H9 (cell line): ENCODE data around the gene ZNF567. TPM values are rescaled to one million over a fixed set of nuclear protein-coding genes. Genes with fewer than 3 reads are reported as not detected.

Source experiments
- DNase-seq: peaks from one replicate; pipeline ENCODE4 v3.0.0-alpha.2; 2017
- H2AFZ ChIP-seq: one replicate; pipeline ENCODE4 v1.6.1; 2013; ENCODE audit warnings: mild to moderate bottlenecking, low read length, control low read depth, moderate library complexity
- H2AK5ac ChIP-seq: 2 replicates; pipeline ENCODE4 v1.6.1; 2013; ENCODE audit warnings: low read length, control low read depth, mixed read lengths; ENCODE audit not compliant: insufficient read length
- H2BK120ac ChIP-seq: one replicate; pipeline ENCODE4 v1.6.1; 2013; ENCODE audit warnings: low read depth, mild to moderate bottlenecking, low read length, control low read depth, inconsistent platforms; ENCODE audit not compliant: poor library complexity, severe bottlenecking
- H2BK12ac ChIP-seq: 2 replicates; pipeline ENCODE4 v1.6.1; 2013; ENCODE audit warnings: low read length, control low read depth, mixed read lengths, low read depth; ENCODE audit not compliant: insufficient read length
- H2BK15ac ChIP-seq: 2 replicates; pipeline ENCODE4 v1.6.1; 2013; ENCODE audit warnings: low read depth, low read length, control low read depth
- H2BK20ac ChIP-seq: one replicate; pipeline ENCODE4 v1.6.1; 2013; ENCODE audit warnings: low read depth, mild to moderate bottlenecking, low read length, control low read depth, inconsistent platforms; ENCODE audit not compliant: poor library complexity, severe bottlenecking
- H2BK5ac ChIP-seq: 2 replicates; pipeline ENCODE4 v1.6.1; 2013; ENCODE audit warnings: low read length, control low read depth, mixed read lengths; ENCODE audit not compliant: insufficient read length
- H3K14ac ChIP-seq: 2 replicates; pipeline ENCODE4 v1.6.1; 2013; ENCODE audit warnings: low read length, control low read depth; ENCODE audit not compliant: insufficient read depth
- H3K18ac ChIP-seq: 2 replicates; pipeline ENCODE4 v1.6.1; 2013; ENCODE audit warnings: low read depth, mild to moderate bottlenecking, mixed read lengths, low read length, control low read depth; ENCODE audit not compliant: insufficient read length
- H3K23ac ChIP-seq: 2 replicates; pipeline ENCODE4 v1.6.1; 2013; ENCODE audit warnings: low read length, control low read depth, mixed read lengths, low read depth; ENCODE audit not compliant: insufficient read length
- H3K23me2 ChIP-seq: 2 replicates; pipeline ENCODE4 v1.6.1; 2013; ENCODE audit warnings: low read depth, mild to moderate bottlenecking, mixed read lengths, low read length, control low read depth; ENCODE audit not compliant: insufficient read length, poor library complexity, severe bottlenecking
- H3K27ac ChIP-seq: 2 replicates; pipeline ENCODE4 v1.5.1; 2013; ENCODE audit warnings: low read length, control low read depth, mixed read lengths, low read depth; ENCODE audit not compliant: insufficient read length
- H3K27me3 ChIP-seq: 2 replicates; pipeline ENCODE4 v1.6.1; 2013; ENCODE audit warnings: low read length, control low read depth, inconsistent platforms; ENCODE audit not compliant: insufficient read depth
- H3K4ac ChIP-seq: 2 replicates; pipeline ENCODE4 v1.6.1; 2013; ENCODE audit warnings: low read depth, mild to moderate bottlenecking, control low read depth, inconsistent platforms, low read length, moderate library complexity
- H3K4me1 ChIP-seq: 2 replicates; pipeline ENCODE4 v1.6.1; 2013; ENCODE audit warnings: low read length, control low read depth, inconsistent platforms; ENCODE audit not compliant: insufficient read depth
- H3K4me2 ChIP-seq: 2 replicates; pipeline ENCODE4 v1.6.1; 2013; ENCODE audit warnings: low read length, control low read depth, mixed read lengths; ENCODE audit not compliant: insufficient read length, insufficient read depth
- H3K56ac ChIP-seq: 2 replicates; pipeline ENCODE4 v1.6.1; 2013; ENCODE audit warnings: low read depth, mild to moderate bottlenecking, mixed read lengths, low read length, control low read depth; ENCODE audit not compliant: insufficient read length
- H3K79me1 ChIP-seq: 2 replicates; pipeline ENCODE4 v1.6.1; 2013; ENCODE audit warnings: low read depth, mild to moderate bottlenecking, moderate library complexity, low read length, control low read depth, inconsistent platforms; ENCODE audit not compliant: insufficient read depth, poor library complexity, severe bottlenecking
- H3K79me2 ChIP-seq: 2 replicates; pipeline ENCODE4 v1.6.1; 2013; ENCODE audit warnings: low read length, control low read depth, inconsistent platforms; ENCODE audit not compliant: insufficient read depth
- H3K9ac ChIP-seq: 2 replicates; pipeline ENCODE4 v1.6.1; 2013; ENCODE audit warnings: low read length, control low read depth, mixed read lengths; ENCODE audit not compliant: insufficient read length; ENCODE audit errors: extremely low read depth
- H3K9me3 ChIP-seq: one replicate; pipeline ENCODE4 v1.6.1; 2013; ENCODE audit warnings: low read depth, low read length, inconsistent platforms; ENCODE audit not compliant: control insufficient read depth
- H3T11ph ChIP-seq: one replicate; pipeline ENCODE4 v1.6.1; 2013; ENCODE audit warnings: mild to moderate bottlenecking, low read length, control low read depth, inconsistent platforms
- H4K20me1 ChIP-seq: one replicate; pipeline ENCODE4 v1.6.1; 2013; ENCODE audit not compliant: control insufficient read depth, insufficient read length, insufficient read depth
- H4K5ac ChIP-seq: 2 replicates; pipeline ENCODE4 v1.6.1; 2013; ENCODE audit warnings: low read depth, mild to moderate bottlenecking, mixed read lengths, low read length, control low read depth; ENCODE audit not compliant: insufficient read length
- H4K8ac ChIP-seq: replicated peaks from 2 replicates; pipeline ENCODE4 v1.6.1; 2013; ENCODE audit warnings: low read length, control low read depth, mixed read lengths, low read depth; ENCODE audit not compliant: insufficient read length
- H4K91ac ChIP-seq: 2 replicates; pipeline ENCODE4 v1.6.1; 2013; ENCODE audit warnings: low read depth, mild to moderate bottlenecking, moderate library complexity, mixed read lengths, low read length, control low read depth; ENCODE audit not compliant: insufficient read length
- H3K27ac Mint-ChIP-seq, 3 experiments: 2 replicates in 2 of 3; 3 replicates in 1 of 3; pipeline ENCODE4 v1.8.0; 2020 to 2021; ENCODE audit warnings: mixed read lengths in 3 of 3, mild to moderate bottlenecking in 1 of 3, moderate library complexity in 1 of 3
- H3K27me3 Mint-ChIP-seq: 2 replicates; pipeline ENCODE4 v1.8.0; 2021; ENCODE audit warnings: low read depth, mild to moderate bottlenecking, moderate library complexity, mixed read lengths
- H3K36me3 Mint-ChIP-seq, 3 experiments: 2 replicates in 2 of 3; 3 replicates in 1 of 3; pipeline ENCODE4 v1.8.0; 2020 to 2021; ENCODE audit warnings: low read depth in 3 of 3, mixed read lengths in 3 of 3; ENCODE audit not compliant: insufficient read depth in 1 of 3
- H3K4me1 Mint-ChIP-seq, 2 experiments: 2 replicates each; pipeline ENCODE4 v1.8.0; 2020; ENCODE audit warnings: mixed read lengths in 2 of 2
- H3K4me3 Mint-ChIP-seq, 2 experiments: 2 replicates in 1 of 2; 3 replicates in 1 of 2; pipeline ENCODE4 v1.8.0; 2020 to 2021; ENCODE audit warnings: mild to moderate bottlenecking in 2 of 2, mixed read lengths in 2 of 2, moderate library complexity in 1 of 2
- H3K9me3 Mint-ChIP-seq, 2 experiments: 2 replicates in 1 of 2; 3 replicates in 1 of 2; pipeline ENCODE4 v1.8.0; 2020; ENCODE audit warnings: mild to moderate bottlenecking in 2 of 2, mixed read lengths in 2 of 2, moderate library complexity in 1 of 2
- WGBS: extraction: QIAGEN DNeasy Blood & Tissue Kit; methylation state at CpG from one replicate; pipeline ENCODE4 v1.1.7; 2013; ENCODE audit warnings: missing lambda C conversion rate, low lambda C conversion rate, mixed read lengths; ENCODE audit not compliant: insufficient read length; ENCODE audit errors: extremely low coverage; 5-methylcytosine and 5-hydroxymethylcytosine counted together
- long read RNA-seq: library from polyadenylated mRNA; unstranded; transcript quantifications from one replicate; pipeline ENCODE4 v2.0.0, GENCODE V29; 2020
- total RNA-seq: library from RNA; stranded (reverse); gene quantifications from 2 replicates; pipeline ENCODE4 v1.2.1, GENCODE V29; 2021
- TF ChIP-seq, protein P1 (sequence below): fragments of 200-600 bp; sonication (generic); conservative IDR thresholded peaks from 3 replicates; pipeline ENCODE4 v1.8.0; 2021; ENCODE audit warnings: antibody characterized with exemption, mild to moderate bottlenecking

The ZNF567 gene
- total RNA-seq, result 15.9 and 16.1 TPM in 2 replicates
- long read RNA-seq, transcript ZNF567-201 (4 exons, 2,691 nt), result major isoform, 5 of 57 reads
- long read RNA-seq, partial matches to known transcripts, result 8 of 57 reads
- long read RNA-seq, other reads (novel, unspliced or antisense), result 44 of 57 reads

DNA sequence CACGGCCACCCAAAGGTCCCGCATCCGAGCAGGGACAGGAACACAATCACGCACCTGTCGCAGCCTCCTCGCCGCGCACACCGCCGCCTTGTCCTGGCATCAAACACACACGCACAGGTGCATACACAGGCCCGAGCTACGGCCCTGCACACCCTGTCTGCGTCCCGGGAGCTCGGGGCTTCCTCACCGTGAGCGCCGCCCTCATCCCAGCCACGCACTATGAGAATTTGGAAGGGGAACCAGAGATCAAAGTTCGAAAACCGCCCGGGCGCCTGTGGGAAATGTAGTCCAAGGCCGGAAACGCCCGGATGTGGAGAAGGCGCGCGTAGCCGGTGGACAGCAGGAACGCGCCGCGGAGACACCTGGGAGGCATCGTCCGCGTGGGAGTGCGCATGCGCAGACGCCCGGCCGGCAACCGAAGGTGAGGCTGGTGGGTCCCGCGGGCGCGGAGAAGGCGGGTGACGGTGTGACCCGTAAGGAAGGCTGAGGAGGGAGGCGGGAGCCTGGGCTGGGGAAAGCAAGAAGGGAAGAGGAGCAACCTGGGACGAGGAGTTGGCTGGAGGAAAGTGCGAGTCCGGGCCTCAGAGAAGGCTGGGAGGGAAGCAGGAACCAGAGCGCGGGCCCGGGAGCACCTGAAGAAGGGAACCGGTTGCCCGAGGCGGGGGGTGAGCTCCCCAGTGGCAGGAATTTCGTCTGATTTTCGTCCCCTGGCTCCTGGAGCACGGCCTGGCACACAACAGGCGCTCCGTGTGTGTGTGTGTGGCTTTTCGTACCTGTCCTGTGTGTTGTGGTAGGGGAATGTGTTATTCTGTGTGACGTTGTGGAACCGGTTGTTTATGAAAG is at the start of gene ZNF567:
Gene ZNF567 (plus strand): TSS at position 399 of the 843 bp plus-strand sequence. CDS start 7,256 bp downstream, outside the sequence.
- Histone ChIP-seq H3K23me2 (peaks cover 11% of the 10 kb centered on the region), H3K4me2 (peak within 1 kb of the TSS; percentile 76), H3K14ac (peak within 1 kb of the TSS; percentile 87; the same call in 1 of the 2 replicates), H3K79me2 (peaks cover 7% of the 10 kb centered on the region), H3K79me1 (peaks cover 3% of the 10 kb centered on the region), H2BK5ac (no peak within 1 kb of the TSS), H4K20me1 (no peaks in the 10 kb centered on the region), H3K27me3 (no peaks in the 10 kb centered on the region), H2BK12ac (no peak within 1 kb of the TSS), H3K18ac (peak within 1 kb of the TSS; percentile 21), H3K27ac (no peak within 1 kb of the TSS), H2BK15ac (no peak within 1 kb of the TSS), H3K56ac (no peak within 1 kb of the TSS), H2AFZ (no peak within 1 kb of the TSS), H3K4ac (no peak within 1 kb of the TSS), H4K91ac (no peak within 1 kb of the TSS), H2AK5ac (no peak within 1 kb of the TSS), H3K9ac (peak within 1 kb of the TSS; percentile 77), H3T11ph (no peak within 1 kb of the TSS), H4K8ac (no peak within 1 kb of the TSS), H3K9me3 (no peaks in the 10 kb centered on the region), H4K5ac (no peak within 1 kb of the TSS), H3K23ac (no peak within 1 kb of the TSS), H2BK20ac (no peak within 1 kb of the TSS), H3K4me1 (no peaks in the 10 kb centered on the region), H2BK120ac (no peak within 1 kb of the TSS)
- WGBS, result no CpG with 5 or more reads among the region's 69 CpGs
- Mint-ChIP-seq H3K9me3 (peaks cover 15 to 48% of the 10 kb centered on the region in 2 experiments), H3K4me1 (peaks cover 12 to 15% of the 10 kb centered on the region in 2 experiments), H3K4me3 (peak within 1 kb of the TSS; percentile 99), H3K27ac (peak within 1 kb of the TSS; percentile 97 to 99 (median 99)), H3K36me3 (peaks cover 42 to 49% (median 49%) of the 10 kb centered on the region in 3 experiments), H3K27me3 (peaks cover 3% of the 10 kb centered on the region; the same call in 1 of the 2 replicates)
- DNase-seq, result peak; percentile 97
- TF ChIP-seq, protein P1, sequence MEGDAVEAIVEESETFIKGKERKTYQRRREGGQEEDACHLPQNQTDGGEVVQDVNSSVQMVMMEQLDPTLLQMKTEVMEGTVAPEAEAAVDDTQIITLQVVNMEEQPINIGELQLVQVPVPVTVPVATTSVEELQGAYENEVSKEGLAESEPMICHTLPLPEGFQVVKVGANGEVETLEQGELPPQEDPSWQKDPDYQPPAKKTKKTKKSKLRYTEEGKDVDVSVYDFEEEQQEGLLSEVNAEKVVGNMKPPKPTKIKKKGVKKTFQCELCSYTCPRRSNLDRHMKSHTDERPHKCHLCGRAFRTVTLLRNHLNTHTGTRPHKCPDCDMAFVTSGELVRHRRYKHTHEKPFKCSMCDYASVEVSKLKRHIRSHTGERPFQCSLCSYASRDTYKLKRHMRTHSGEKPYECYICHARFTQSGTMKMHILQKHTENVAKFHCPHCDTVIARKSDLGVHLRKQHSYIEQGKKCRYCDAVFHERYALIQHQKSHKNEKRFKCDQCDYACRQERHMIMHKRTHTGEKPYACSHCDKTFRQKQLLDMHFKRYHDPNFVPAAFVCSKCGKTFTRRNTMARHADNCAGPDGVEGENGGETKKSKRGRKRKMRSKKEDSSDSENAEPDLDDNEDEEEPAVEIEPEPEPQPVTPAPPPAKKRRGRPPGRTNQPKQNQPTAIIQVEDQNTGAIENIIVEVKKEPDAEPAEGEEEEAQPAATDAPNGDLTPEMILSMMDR, result peak; percentile 26; the same call in 1 of the 3 replicates
